Gastrocnemius medialis (tissue), 4 donors: ENCODE measurements around the gene AFTPH. TPM values are rescaled to one million over a fixed set of nuclear protein-coding genes. Genes with fewer than 3 reads are reported as not detected.
A peak's percentile ranks its signal among the peaks of the same experiment; 100 is the strongest.

Experiments used
- ATAC-seq, 2 donors: fragments of 150-250 bp; one replicate each; pipeline ENCODE4 v1.9.1; 2016
- DNase-seq, 2 donors: peaks; one replicate each; pipeline ENCODE4 v3.0.0-alpha.2; 2019
- H3K27ac ChIP-seq, 4 donors: fragments of 200-600 bp; sonication (generic); 1 replicate in 1 of 4; 2 replicates in 3 of 4; pipeline ENCODE4 v1.5.1; 2016 to 2018; ENCODE audit warnings: mild to moderate bottlenecking in 2 of 4, moderate library complexity in 1 of 4
- H3K27me3 ChIP-seq, 3 donors: fragments of 200-600 bp; sonication (generic) in 2 of 3; 1 replicate in 1 of 3; 2 replicates in 2 of 3; pipeline versions ENCODE4 v1.5.1 to v1.6.0; 2016 to 2019; ENCODE audit warnings: mild to moderate bottlenecking in 1 of 3, moderate library complexity in 1 of 3
- H3K36me3 ChIP-seq, 2 donors: fragments of 200-600 bp; sonication (generic) in 1 of 2; one replicate each; pipeline ENCODE4 v1.5.1; 2017 to 2018
- H3K4me1 ChIP-seq, 2 donors: fragments of 200-600 bp; sonication (generic) in 1 of 2; one replicate each; pipeline ENCODE4 v1.5.1; 2016 to 2017; ENCODE audit warnings: mild to moderate bottlenecking in 2 of 2
- H3K4me3 ChIP-seq, 4 donors: fragments of 200-600 bp; sonication (generic) in 3 of 4; 1 replicate in 1 of 4; 2 replicates in 3 of 4; pipeline ENCODE4 v1.5.1; 2016 to 2019; ENCODE audit warnings: mild to moderate bottlenecking in 2 of 4
- H3K9me3 ChIP-seq, 3 donors: fragments of 200-600 bp; sonication (generic) in 2 of 3; 1 replicate in 1 of 3; 2 replicates in 2 of 3; pipeline ENCODE4 v1.5.1; 2016 to 2019
- CTCF ChIP-seq, 5 experiments: fragments of 450-650 bp in 3 of 5; fragments of 200-600 bp in 2 of 5; sonication (generic) in 2 of 5; IDR thresholded peaks in 4 of 5; conservative IDR thresholded peaks in 1 of 5; 1 replicate in 4 of 5; 2 replicates in 1 of 5; pipeline ENCODE4 v1.5.1; 2016 to 2019; ENCODE audit warnings: antibody characterized with exemption in 5 of 5, mild to moderate bottlenecking in 3 of 5, moderate library complexity in 3 of 5
- POLR2A ChIP-seq, 2 donors: fragments of 450-650 bp; IDR thresholded peaks; one replicate each; pipeline ENCODE4 v1.6.1; 2017; ENCODE audit warnings: antibody characterized with exemption in 2 of 2, mild to moderate bottlenecking in 2 of 2, moderate library complexity in 2 of 2
- in situ Hi-C, 4 donors: fragments of 200-750 bp; cut with MboI; loops; one replicate each; pipeline versions ENCODE4 v1.15.0 to v1.8.0; 2017; ENCODE audit warnings: low sequenced_read_pairs in 4 of 4
- intact Hi-C: fragments of 100-400 bp; cut with DNase I; formaldehyde crosslinking; loops from one replicate; pipeline ENCODE4 v1.15.1; 2023; ENCODE audit warnings: low total_unique reads
- total RNA-seq, 4 donors: library from RNA; depleted of rRNA; stranded (reverse); fragments of >200 nt; gene quantifications; one replicate each; pipeline versions ENCODE4 v1.1.0 to v1.2.3, GENCODE V29; 2016

The AFTPH gene
- total RNA-seq, 4 donors from 2014 or later, result 13.9 to 18.1 (median 14.8) TPM

GRCh38 chr2:64586883-64587481, 62.9 kb downstream of the AFTPH start:
- in situ Hi-C loops, result loop anchor here in 2 of 4 donors (25.0 kb wide), 2 partner anchors 275 to 450 kb away; no protein-coding TSS in a partner anchor
- H3K4me1 ChIP-seq, result no peaks in the 10 kb centered on the region
- peaks cover 0 to 40% of the 10 kb centered on the region in 2 donors for H3K36me3 ChIP-seq
- no peak overlapping the region for H3K4me3 ChIP-seq
- H3K27me3 ChIP-seq, result no peaks in the 10 kb centered on the region
- ATAC-seq, result peak; percentile 72 to 82
- H3K9me3 ChIP-seq, result no peaks in the 10 kb centered on the region
- TF ChIP-seq POLR2A (IDR thresholded peaks at IDR 0.05), result no peak
- peak; percentile 23 to 56 (median 48) for TF ChIP-seq CTCF (IDR thresholded peaks at IDR 0.05 in 4 of 5, conservative IDR thresholded peaks at IDR 0.05 in 1 of 5)
- no peak overlapping the region for H3K27ac ChIP-seq
- intact Hi-C loops, result loop anchor here (1.0 to 10.0 kb wide), 3 partner anchors 278 to 438 kb away; no protein-coding TSS in a partner anchor
- DNase-seq, result no peak

- peaks cover 0 to 1% of the 10 kb centered on the region in 2 donors for H3K4me1 ChIP-seq
- H3K27me3 ChIP-seq, result no peaks in the 10 kb centered on the region
- TF ChIP-seq CTCF (IDR thresholded peaks at IDR 0.05 in 4 of 5, conservative IDR thresholded peaks at IDR 0.05 in 1 of 5) (no peak), POLR2A (IDR thresholded peaks at IDR 0.05) (no peak)
- ATAC-seq, result no peak
- in situ Hi-C loops (loop anchor here in 2 of 4 donors (25.0 kb wide), 2 partner anchors 275 to 450 kb away; no protein-coding TSS in a partner anchor), intact Hi-C loops (loop anchor here (1.0 to 10.0 kb wide), 3 partner anchors 278 to 437 kb away; no protein-coding TSS in a partner anchor)
- H3K9me3 ChIP-seq, result no peaks in the 10 kb centered on the region
- H3K4me3 ChIP-seq, result no peak overlapping the region
- H3K36me3 ChIP-seq, result peaks cover 0 to 41% of the 10 kb centered on the region in 2 donors
- H3K27ac ChIP-seq, result no peak overlapping the region
- no peak for DNase-seq
These were observed 63.4 kb downstream of the AFTPH start for GRCh38 chr2:64587561-64587960.

- in situ Hi-C loops (loop anchor here in 3 of 4 donors (10.0 to 25.0 kb wide), 3 partner anchors 271 to 446 kb away; no protein-coding TSS in a partner anchor), intact Hi-C loops (no loop called here)
- peaks cover 0 to 8% of the 10 kb centered on the region in 2 donors for H3K4me1 ChIP-seq
- no peaks in the 10 kb centered on the region for H3K27me3 ChIP-seq
- ATAC-seq (no peak), DNase-seq (no peak)
- no peak for TF ChIP-seq POLR2A (IDR thresholded peaks at IDR 0.05)
- no peak for TF ChIP-seq CTCF (IDR thresholded peaks at IDR 0.05 in 4 of 5, conservative IDR thresholded peaks at IDR 0.05 in 1 of 5)
- H3K27ac ChIP-seq, result no peak overlapping the region
- H3K4me3 ChIP-seq, result no peak overlapping the region
- peaks cover 0 to 37% of the 10 kb centered on the region in 2 donors for H3K36me3 ChIP-seq
- no peaks in the 10 kb centered on the region for H3K9me3 ChIP-seq
These were observed 67.1 kb downstream of the AFTPH start for GRCh38 chr2:64591188-64591587.

GRCh38 chr2:64593035-64593655, 69.0 kb downstream of the AFTPH start:
- in situ Hi-C loops (loop anchor here in 3 of 4 donors (10.0 to 25.0 kb wide), 3 partner anchors 269 to 444 kb away; no protein-coding TSS in a partner anchor), intact Hi-C loops (no loop called here)
- Histone ChIP-seq H3K27me3 (no peaks in the 10 kb centered on the region), H3K4me3 (no peak overlapping the region), H3K27ac (peak overlapping the region in 1 of 4 donors; percentile 2), H3K36me3 (peaks cover 0 to 26% of the 10 kb centered on the region in 2 donors), H3K4me1 (peaks cover 0 to 8% of the 10 kb centered on the region in 2 donors), H3K9me3 (no peaks in the 10 kb centered on the region)
- no peak for TF ChIP-seq CTCF (IDR thresholded peaks at IDR 0.05 in 4 of 5, conservative IDR thresholded peaks at IDR 0.05 in 1 of 5)
- ATAC-seq, result peak; percentile 50 to 74
- DNase-seq, result peak; percentile 35 to 66
